H7 (cell line): ENCODE data around the gene TTC39A. TPM values are rescaled to one million over a fixed set of nuclear protein-coding genes. Genes with fewer than 3 reads are reported as not detected.
A peak's percentile ranks its signal among the peaks of the same experiment; 100 is the strongest.

Experiments
- DNase-seq: peaks from one replicate; pipeline ENCODE4 v3.0.0; 2012
- H3K27me3 ChIP-seq: 2 replicates; pipeline ENCODE4 v1.6.0; 2011; ENCODE audit warnings: mild to moderate bottlenecking, low read length; ENCODE audit not compliant: control insufficient read depth, insufficient read depth
- H3K36me3 ChIP-seq: replicated peaks from 2 replicates; pipeline ENCODE4 v1.5.1; 2011; ENCODE audit warnings: low read length; ENCODE audit not compliant: control insufficient read depth, insufficient read depth
- H3K4me3 ChIP-seq: 2 replicates; pipeline ENCODE4 v1.5.1; 2011; ENCODE audit warnings: low read depth, mild to moderate bottlenecking, control low read depth, low read length, moderate library complexity; ENCODE audit not compliant: insufficient read depth
- total RNA-seq: library from RNA; depleted of rRNA; stranded (reverse); fragments of >200 nt; shearing (Covaris generic); gene quantifications from 2 replicates; pipeline ENCODE4 v1.2.3, GENCODE V29; 2014; rRNA removed

Gene TTC39A
- total RNA-seq, 1 experiment from 2014 or later, result 11.6 TPM

DNA sequence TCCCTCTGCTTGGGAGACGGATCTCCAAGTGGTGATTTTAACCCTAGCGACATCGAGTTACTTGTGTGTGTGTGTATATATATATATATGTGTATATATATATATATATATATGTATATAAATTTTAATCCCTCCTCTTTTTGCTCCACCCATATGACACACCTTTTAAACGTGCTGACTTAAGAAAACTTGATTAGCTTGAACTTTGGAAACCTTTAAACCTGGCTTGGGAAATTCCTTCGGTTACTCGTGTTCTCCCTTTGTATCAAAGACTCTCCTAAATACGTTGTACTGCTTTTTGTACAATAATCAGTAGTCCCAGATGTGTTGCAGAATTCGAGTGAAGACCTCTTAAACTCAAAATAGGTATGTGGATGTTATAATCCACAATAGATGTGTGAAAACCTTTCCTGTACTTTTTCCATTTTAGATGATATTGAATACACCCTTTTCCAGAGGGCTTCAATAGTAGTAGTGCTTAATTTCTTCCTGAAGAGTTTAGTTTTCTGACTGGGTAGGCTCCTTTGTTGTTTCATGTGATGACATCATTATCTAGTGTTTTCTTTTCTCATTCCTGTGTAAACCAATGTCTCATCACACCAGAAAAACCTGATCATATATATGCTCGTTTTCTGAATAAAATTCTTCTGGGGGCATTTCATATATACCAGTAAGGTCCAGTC lies 92.9 kb downstream of the TTC39A start:
- DNase-seq, result no peak
- Histone ChIP-seq H3K27me3 (peaks cover 3% of the 10 kb centered on the region; the same call in 1 of the 2 replicates), H3K4me3 (peak overlapping the region; percentile 96)

More for the DNA sequence above, 92.9 kb downstream of the TTC39A start:
- no peaks in the 10 kb centered on the region for H3K36me3 ChIP-seq

Other genes with a start within 250 kb of the TTC39A start
- gene C1orf185, start 228.3 kb downstream of the TTC39A start, total RNA-seq, result not detected in 2 replicates
- 94.8 and 99.3 TPM in 2 replicates for gene RNF11, start 94.3 kb downstream of the TTC39A start, total RNA-seq
- gene EPS15, start 188.7 kb upstream of the TTC39A start, total RNA-seq, result 26.6 and 37.2 TPM in 2 replicates